HepG2 (cell line): ENCODE measurements around the gene BIRC6. TPM values are rescaled to one million over a fixed set of nuclear protein-coding genes. Genes with fewer than 3 reads are reported as not detected.
A peak's percentile ranks its signal among the peaks of the same experiment; 100 is the strongest.
"Not testable (repeated sequence)": the region's sequence is repeated elsewhere in the genome, so short reads cannot be mapped to it uniquely, and the experiment has no call there.

Source experiments
- ADNP ChIP-seq: sonication (generic); formaldehyde crosslinking; IDR thresholded peaks from 2 replicates; pipeline ENCODE4 v1.4.0; 2020; ENCODE audit warnings: missing genetic modification reagents
- ATF2 ChIP-seq: sonication (generic); formaldehyde crosslinking; IDR thresholded peaks from 2 replicates; pipeline ENCODE4 v1.4.0; 2020; ENCODE audit warnings: missing genetic modification reagents
- ATF7 ChIP-seq, 2 experiments: fragments of 450-650 bp in 1 of 2; sonication (generic) in 1 of 2; formaldehyde crosslinking in 1 of 2; IDR thresholded peaks; 2 replicates each; pipeline versions ENCODE4 v1.4.0 to v1.6.1; 2016 to 2020; ENCODE audit warnings: antibody characterized with exemption in 1 of 2, mild to moderate bottlenecking in 1 of 2, missing genetic modification reagents in 1 of 2
- ESRRA ChIP-seq: sonication (generic); formaldehyde crosslinking; IDR thresholded peaks from 2 replicates; pipeline ENCODE4 v1.5.1; 2020; ENCODE audit warnings: mild to moderate bottlenecking, low read depth, missing genetic modification reagents
- FOXK1 ChIP-seq: sonication (generic); formaldehyde crosslinking; IDR thresholded peaks from 2 replicates; pipeline ENCODE4 v1.4.0; 2020; ENCODE audit warnings: low read depth, missing genetic modification reagents, borderline replicate concordance
- FOXO4 ChIP-seq: sonication (generic); formaldehyde crosslinking; conservative IDR thresholded peaks from 2 replicates; pipeline ENCODE4 v1.8.1; 2023; ENCODE audit warnings: missing genetic modification reagents
- GATA4 ChIP-seq: sonication (generic); IDR thresholded peaks from 2 replicates; pipeline ENCODE4 v1.6.1; 2016; ENCODE audit warnings: antibody characterized with exemption, low read depth, borderline replicate concordance
- IRF2 ChIP-seq: IDR thresholded peaks from 2 replicates; pipeline ENCODE4 v1.6.1; 2018; ENCODE audit warnings: missing genetic modification reagents, missing compliant biosample characterization
- MBD4 ChIP-seq: IDR thresholded peaks from 2 replicates; pipeline ENCODE4 v1.6.1; 2012; ENCODE audit warnings: low read length, inconsistent platforms, borderline replicate concordance
- MEIS1 ChIP-seq: sonication (generic); formaldehyde crosslinking; IDR thresholded peaks from 2 replicates; pipeline ENCODE4 v1.9.0; 2021; ENCODE audit warnings: mild to moderate bottlenecking, missing genetic modification reagents, moderate library complexity, borderline replicate concordance
- NKX3-1 ChIP-seq: sonication (generic); formaldehyde crosslinking; IDR thresholded peaks from 2 replicates; pipeline ENCODE4 v1.5.0; 2020; ENCODE audit warnings: missing genetic modification reagents
- SKIL ChIP-seq: sonication (generic); formaldehyde crosslinking; IDR thresholded peaks from 2 replicates; pipeline ENCODE4 v1.8.0; 2022; ENCODE audit warnings: missing genetic modification reagents, mild to moderate bottlenecking, moderate library complexity, borderline replicate concordance
- TBL1XR1 ChIP-seq: fragments of 150-350 bp; IDR thresholded peaks from 2 replicates; pipeline ENCODE4 v1.6.1; 2014; ENCODE audit warnings: borderline replicate concordance, low read length; ENCODE audit not compliant: partially characterized antibody
- TGIF2 ChIP-seq: IDR thresholded peaks from 2 replicates; pipeline ENCODE4 v1.6.1; 2016; ENCODE audit warnings: control low read depth, missing compliant biosample characterization
- ZHX1 ChIP-seq: sonication (generic); formaldehyde crosslinking; IDR thresholded peaks from 2 replicates; pipeline ENCODE4 v1.8.1; 2022; ENCODE audit warnings: low read depth, mild to moderate bottlenecking, missing genetic modification reagents
- ZNF331 ChIP-seq: sonication (generic); formaldehyde crosslinking; IDR thresholded peaks from 2 replicates; pipeline ENCODE4 v1.4.0; 2020; ENCODE audit warnings: missing genetic modification reagents
- polyA plus RNA-seq, 8 experiments: library from polyadenylated mRNA; depleted of rRNA in 3 of 8; stranded (reverse) in 7 of 8; unstranded in 1 of 8; fragments of >200 nt; fragmentation: Illumina TruSeq in 4 of 8; extraction: Trizol in 4 of 8; gene quantifications; 2 replicates each; pipeline versions ENCODE4 v1.2.1 to v1.2.3, GENCODE V29; 2011 to 2016; ENCODE audit warnings: low read depth in 4 of 8, missing spikeins in 1 of 8, mixed read lengths in 1 of 8; ENCODE audit not compliant: insufficient read depth in 1 of 8
- total RNA-seq, 5 experiments: library from RNA; depleted of rRNA; stranded (reverse); fragments of >200 nt; fragmentation: Illumina TruSeq; extraction: Trizol; gene quantifications; 2 replicates each; pipeline ENCODE4 v1.2.3, GENCODE V29; 2016; ENCODE audit warnings: low read depth in 1 of 5
- TF ChIP-seq, protein P1 (sequence below): sonication (generic); formaldehyde crosslinking; IDR thresholded peaks from 2 replicates; pipeline ENCODE4 v1.5.0; 2020; ENCODE audit warnings: missing genetic modification reagents
- TF ChIP-seq, protein P2 (sequence below): sonication (generic); formaldehyde crosslinking; IDR thresholded peaks from 2 replicates; pipeline ENCODE4 v1.5.0; 2020; ENCODE audit warnings: missing genetic modification reagents

The BIRC6 gene
- total and polyA plus RNA-seq, 2 of the 13 experiments (the other 11 are each of a cell fraction or from before 2014, with no cell fraction given): 65.6 to 120 TPM

DNA sequence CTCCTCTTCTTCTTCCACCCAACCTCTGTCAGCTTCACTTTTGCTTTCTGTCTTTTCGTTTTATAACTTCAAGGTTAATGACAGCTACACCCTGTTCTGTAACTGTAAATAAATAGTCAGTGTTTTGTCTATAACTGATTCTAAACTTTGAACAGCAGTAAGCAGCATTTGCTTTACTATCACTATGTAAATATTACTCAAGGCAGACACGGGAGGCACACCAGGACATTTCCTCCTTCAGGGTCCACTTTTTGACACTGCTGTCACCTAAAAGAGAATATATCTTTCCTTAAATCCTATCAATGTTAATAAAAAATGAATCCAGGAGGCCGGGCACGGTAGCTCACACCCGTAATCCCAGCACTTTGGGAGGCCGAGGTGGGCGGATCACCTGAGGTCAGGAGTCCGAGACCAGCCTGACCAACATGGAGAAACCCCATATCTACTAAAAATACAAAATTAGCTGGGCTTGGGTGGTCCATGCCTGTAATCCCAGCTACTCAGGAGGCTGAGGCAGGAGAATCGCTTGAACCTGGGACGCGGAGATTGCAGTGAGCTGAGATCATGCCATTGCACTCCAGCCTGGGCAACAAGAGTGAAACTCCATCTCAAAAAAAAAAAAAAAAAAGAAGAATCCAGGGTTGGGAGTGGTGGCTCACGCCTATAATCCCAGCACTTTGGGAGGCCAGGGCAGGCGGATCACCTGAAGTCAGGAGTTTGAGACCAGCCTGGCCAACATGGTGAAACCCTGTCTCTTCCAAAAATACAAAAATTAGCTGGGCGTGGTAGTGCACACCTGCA is 27.4 kb upstream of the BIRC6 start (continued):
- TF ChIP-seq SKIL (CRISPR knock-in tag): peak; percentile 90
- 0 out of 2 replicates have a peak, but pooled peaks have one; percentile 59 for TF ChIP-seq FOXO4
- TF ChIP-seq, protein P1, sequence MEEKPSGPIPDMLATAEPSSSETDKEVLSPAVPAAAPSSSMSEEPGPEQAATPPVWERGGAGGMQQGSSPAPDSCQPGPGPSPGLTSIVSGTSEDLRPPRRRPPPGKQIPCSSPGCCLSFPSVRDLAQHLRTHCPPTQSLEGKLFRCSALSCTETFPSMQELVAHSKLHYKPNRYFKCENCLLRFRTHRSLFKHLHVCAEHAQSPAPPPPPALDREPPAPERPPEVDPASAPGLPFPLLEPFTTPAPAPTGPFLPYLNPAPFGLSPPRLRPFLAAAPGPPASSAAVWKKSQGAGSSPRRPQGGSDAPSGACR (CRISPR knock-in tag): peak; percentile 93
- TF ChIP-seq ZNF331 (CRISPR knock-in tag): peak; percentile 85
- TF ChIP-seq MEIS1 (CRISPR knock-in tag): peak; percentile 45; the same call in 1 of the 2 replicates
- peak; percentile 88 for TF ChIP-seq TBL1XR1
- peak; percentile 53; the same call in 1 of the 2 replicates for TF ChIP-seq ADNP (CRISPR knock-in tag)
- TF ChIP-seq, protein P2, sequence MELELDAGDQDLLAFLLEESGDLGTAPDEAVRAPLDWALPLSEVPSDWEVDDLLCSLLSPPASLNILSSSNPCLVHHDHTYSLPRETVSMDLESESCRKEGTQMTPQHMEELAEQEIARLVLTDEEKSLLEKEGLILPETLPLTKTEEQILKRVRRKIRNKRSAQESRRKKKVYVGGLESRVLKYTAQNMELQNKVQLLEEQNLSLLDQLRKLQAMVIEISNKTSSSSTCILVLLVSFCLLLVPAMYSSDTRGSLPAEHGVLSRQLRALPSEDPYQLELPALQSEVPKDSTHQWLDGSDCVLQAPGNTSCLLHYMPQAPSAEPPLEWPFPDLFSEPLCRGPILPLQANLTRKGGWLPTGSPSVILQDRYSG (CRISPR knock-in tag): peak; percentile 66; the same call in 1 of the 2 replicates
- TF ChIP-seq ATF7 (IDR thresholded peaks at IDR 0.05): not testable (repeated sequence)
- peak; percentile 33; the same call in 1 of the 2 replicates for TF ChIP-seq ATF7 (CRISPR knock-in tag; IDR thresholded peaks at IDR 0.05)
- peak; percentile 80; the same call in 1 of the 2 replicates for TF ChIP-seq MBD4
- TF ChIP-seq ATF2 (CRISPR knock-in tag): peak; percentile 59; the same call in 1 of the 2 replicates
- TF ChIP-seq ESRRA (CRISPR knock-in tag): peak; percentile 64; the same call in 1 of the 2 replicates
- peak; percentile 78; the same call in 1 of the 2 replicates for TF ChIP-seq TGIF2
- peak; percentile 78; the same call in 1 of the 2 replicates for TF ChIP-seq NKX3-1 (CRISPR knock-in tag)
- peak; percentile 87 for TF ChIP-seq FOXK1 (CRISPR knock-in tag)
- TF ChIP-seq ZHX1 (CRISPR knock-in tag): 0 out of 2 replicates have a peak, but pooled peaks have one; percentile 38
- TF ChIP-seq IRF2 (CRISPR knock-in tag): peak; percentile 91
- TF ChIP-seq GATA4: peak; percentile 91; the same call in 1 of the 2 replicates
